GM21786 (cell line): ENCODE measurements around the gene LPP.

Experiments used
- ATAC-seq: cut with Tn5 transposase; IDR thresholded peaks from one replicate; pipeline ENCODE4 v1.9.1; 2021; ENCODE audit not compliant: unreplicated experiment

Gene LPP

DNA sequence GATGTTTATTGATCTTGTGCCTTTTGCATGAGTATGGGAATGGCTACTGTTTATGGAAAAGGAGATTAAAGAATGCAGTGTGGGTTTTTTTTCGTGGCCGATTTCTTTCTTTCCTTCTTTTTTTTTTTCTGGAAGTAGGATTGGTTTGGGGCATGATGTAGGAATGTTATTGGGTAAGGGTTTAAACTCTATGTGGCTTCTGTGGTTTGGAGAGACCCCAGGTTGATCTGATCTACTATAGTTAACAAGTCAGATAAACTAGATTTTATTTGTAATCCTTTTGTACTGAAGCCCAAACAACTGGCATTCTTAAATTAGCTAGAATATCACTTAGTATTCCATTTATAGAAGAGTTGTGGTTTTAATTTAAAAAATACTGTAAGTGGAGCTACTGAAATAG is 304.8 kb downstream of the LPP start:
- ATAC-seq: no peak

DNA sequence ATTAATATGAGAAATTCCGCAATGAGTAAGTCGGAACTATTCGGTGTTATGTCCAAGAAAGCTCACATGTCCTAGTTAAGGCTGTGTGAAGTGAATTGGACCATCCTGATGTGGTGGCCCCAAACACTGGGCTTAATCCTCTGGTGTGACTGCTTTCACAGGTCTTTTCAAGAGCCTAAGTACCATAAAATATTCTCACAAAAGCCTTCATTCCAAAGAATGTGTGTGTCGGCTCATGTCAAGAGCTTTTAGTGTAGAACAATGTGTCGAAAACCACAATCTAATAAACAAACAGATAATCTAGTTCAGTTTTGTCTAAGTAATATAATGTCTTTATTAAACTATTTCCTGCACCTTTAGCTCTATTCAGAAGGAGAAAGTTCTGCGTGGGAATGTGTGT is 311.4 kb downstream of the LPP start:
- ATAC-seq: no peak

DNA sequence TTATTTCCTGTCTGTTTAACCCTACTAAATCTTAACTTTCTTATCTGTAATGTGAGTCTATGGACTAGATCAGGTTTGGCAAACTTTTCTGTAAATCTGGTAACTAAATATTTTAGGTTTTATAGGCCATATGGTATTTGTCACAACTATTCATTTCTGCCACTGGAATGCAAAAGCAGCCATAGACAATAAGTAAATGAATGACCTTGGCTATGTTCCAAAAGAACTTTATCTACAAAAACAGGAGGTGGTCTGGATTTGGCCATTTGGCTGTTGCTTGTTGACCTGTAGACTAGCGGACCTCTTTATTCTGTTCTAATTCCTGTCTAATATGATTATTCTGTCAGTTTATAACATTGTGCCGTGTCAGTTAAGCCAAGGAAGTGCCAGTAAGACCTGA is 314.2 kb downstream of the LPP start:
- ATAC-seq: no peak

DNA sequence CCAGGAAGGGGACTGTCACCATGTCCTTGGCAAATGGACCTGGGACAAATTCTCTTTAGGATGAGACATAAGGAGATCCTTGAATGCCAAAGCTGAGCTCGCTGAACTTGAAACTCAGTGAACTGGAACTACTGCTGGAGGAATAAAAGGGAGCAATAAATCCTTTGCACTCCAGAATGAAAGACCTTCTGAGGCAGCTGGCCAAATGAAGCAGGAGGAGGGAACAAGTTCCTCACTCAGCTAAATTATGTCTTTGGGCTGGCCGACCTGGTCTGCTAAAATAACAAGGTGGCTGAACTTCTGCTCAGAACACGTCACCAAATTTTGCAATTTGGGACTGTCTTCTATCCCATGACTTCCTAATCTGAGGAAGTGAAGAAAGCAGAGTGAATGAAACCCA is 314.7 kb downstream of the LPP start:
- ATAC-seq: no peak

DNA sequence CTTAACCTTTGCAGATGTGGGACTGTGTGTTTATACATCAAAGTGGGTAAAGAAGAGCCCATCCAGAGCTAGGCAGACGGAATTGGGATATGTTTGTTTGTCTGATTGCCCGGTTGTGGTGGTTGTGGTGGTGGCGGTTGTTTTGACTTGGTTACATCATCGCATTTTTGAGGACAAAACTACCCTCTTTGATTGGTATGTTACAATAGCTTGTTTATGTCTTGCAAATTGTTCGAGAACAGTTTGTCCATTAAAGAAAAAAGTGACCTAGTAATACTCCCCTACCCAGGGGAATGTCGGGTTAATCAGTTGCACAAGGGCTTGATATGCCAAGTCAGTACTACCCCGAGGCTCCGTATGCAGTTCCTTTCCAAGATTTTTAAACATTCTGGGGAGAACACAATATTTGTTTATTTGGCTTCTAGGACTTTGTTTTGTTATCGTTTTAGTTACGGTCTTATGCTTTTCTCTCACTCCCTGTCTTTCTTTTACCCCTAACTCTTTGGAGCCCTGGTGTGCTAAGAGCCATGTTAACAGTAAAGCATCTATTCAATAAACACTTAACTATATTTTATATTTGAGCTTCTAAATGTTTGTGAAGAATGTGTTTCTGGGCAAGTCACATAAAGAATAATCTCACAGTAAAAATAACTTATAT is 315.4 kb downstream of the LPP start:
- no peak for ATAC-seq

DNA sequence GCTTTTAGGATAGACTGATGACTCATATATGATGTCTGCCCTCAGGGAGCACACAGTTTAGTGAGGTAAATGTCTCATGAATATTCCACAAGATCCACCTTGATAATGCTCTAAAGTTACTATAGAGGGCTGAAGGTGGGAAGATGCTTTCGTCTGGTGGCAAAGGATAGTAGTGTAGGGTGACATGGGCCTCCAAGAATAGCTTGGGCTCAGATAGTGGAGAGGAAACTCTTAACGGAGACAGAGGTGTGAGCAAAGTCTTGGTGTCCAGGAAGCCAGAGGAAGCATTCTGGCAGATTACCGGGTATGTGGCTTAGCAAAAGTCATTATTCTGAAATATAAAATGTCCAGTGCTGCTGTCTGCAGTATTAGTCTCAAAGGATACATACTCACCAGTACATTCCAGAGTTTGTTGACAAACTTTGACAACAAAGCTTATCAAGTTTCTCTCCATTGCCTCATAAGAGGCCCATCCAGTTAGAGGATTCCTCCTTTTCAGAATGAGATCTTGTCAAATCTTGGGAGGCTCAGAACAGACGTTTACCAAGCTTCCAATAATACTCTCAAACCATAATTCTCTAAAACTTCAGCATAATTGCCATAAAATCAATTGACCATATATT is 316.7 kb downstream of the LPP start:
- no peak for ATAC-seq

DNA sequence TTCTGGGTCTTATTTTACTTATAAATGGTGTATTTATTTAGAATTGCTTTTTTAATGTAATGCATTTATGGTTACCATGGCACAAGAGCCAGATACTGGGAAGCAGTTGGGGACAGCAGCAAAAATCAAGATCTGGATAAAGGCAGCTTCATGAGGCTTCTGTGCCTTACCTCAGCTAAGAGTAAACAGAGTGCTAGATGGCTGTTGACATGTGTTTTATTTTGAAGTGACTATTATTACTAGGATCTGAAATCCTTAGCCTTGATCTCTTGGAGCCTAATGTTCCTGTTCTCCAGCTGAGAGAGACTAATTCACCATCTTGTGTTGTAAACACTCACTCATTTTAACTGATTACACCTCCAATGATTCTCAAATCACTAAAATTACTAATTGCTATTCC is 317.8 kb downstream of the LPP start:
- no peak for ATAC-seq

DNA sequence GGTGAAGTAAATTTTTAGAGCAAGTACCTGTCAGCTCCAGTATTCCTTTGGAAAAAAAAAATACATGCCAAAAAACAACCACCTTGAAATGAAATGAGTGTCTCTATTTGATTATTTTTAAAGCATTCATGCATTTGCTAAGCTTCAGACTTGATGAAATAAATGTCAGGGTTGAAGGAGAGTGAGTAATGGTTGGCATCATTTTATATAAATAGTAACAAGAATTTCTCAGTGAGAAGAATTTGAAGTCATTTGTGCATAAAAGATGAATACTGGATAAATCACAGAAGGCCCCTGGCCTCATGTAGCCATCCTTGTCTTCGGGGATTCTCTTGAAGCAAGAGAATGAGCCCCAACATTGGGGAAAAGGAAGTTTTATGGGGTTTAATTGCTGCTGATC is 318.4 kb downstream of the LPP start:
- no peak for ATAC-seq

DNA sequence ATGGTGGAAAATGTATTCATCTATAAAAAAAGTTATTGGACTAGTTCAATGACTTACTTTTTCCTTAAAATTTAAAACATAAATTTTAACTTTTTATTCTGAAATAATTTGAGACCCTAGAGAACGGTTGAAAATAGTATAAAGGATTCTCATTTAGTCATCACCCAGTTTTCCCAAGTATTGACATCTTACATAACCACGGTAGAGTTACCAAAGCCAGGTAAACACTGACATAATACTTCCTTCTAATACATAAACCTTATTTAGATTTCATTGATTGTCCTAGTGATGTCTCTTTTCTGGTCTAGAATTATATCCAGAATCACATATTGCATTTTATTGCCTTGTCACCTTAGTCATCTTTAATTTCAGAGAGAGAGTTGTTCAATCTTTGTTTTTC is 319.1 kb downstream of the LPP start:
- no peak for ATAC-seq

DNA sequence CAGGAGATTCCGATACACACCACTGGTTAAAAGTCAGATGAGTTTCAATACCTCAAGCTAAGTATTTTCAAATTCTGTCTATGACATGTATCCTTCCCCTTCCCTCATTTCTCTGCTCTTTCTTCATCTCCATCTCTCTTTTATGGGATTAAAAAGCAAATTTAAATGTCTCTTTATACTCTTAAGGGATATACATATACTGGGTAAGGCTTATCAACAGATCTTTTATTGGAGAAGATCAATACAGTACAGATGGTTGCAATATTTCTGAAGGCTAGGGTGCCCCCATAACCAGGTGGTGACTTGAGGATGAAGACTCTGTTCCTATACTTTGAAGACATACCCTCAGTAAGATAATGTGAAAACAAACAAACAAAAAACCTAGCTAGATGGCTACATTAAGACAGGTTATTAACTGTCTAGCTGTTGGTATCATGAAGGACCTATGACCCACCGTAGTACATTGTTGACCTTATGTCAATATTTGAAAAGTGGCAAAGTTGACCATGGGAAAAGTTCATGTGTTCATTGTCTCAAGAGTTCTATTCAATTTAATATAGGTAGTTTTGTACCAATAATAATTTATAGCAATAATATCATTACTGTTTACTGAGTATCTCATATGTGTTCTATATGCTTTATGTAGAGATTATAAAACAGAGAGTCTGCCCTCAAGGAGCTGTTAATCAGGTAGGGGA is 319.8 kb downstream of the LPP start:
- no peak for ATAC-seq

DNA sequence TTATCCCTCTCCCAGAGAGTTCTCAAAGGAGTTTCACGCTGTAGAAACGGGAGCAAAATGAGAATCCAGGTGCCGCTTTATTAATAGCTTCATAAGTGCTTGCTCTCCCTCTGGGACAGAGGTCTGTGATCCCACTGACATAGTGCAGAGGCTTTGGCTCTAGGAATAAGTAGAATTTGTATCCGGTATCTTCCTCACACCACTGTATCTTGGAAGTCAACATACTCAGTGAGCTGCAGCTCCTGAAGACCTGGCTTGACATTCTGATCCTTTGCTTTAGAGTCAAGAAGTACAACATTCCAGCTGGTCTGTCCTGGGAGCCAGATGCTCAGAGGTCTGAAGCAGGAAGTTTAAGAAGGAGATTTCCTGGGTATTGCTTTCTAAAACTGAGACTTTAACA is 323.0 kb downstream of the LPP start:
- ATAC-seq: no peak

DNA sequence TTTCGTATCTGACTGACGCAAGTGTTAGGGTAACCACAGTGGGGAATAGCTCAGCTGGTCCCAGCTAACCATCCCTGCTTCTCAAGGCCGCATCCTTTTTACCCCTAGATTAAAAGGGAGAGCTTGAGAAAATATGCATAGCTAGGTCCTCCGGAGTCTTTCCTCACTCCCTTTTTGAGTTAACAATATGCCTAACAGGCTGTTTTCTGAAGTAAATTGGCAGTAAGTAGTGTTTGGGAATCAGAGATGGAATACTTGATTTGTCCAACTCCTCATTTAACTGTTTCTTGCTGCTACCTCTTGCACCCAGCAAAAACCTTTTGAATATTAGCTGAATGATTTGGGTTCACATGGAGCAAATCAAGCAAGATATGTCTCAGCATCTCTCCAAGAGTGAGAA is 326.1 kb downstream of the LPP start:
- ATAC-seq: no peak

DNA sequence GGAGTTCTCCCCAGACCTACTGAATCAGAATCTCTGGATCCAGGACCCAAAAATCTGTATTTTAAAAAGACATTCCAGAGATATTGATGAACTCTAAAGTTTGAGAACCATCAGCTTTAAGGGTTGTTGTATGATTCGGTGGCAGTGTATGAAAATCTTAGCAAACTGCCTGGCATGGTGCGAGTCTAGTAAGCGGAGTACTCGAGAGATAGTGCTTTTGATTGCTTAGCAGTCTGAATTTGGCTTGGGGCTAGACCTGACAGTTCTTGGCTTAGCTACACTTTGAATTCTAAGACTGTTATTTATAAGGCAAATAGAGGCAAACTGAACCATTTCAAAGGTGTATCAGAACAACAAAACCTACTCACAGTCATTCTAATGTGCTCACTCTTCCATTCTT is 329.0 kb downstream of the LPP start:
- no peak for ATAC-seq

DNA sequence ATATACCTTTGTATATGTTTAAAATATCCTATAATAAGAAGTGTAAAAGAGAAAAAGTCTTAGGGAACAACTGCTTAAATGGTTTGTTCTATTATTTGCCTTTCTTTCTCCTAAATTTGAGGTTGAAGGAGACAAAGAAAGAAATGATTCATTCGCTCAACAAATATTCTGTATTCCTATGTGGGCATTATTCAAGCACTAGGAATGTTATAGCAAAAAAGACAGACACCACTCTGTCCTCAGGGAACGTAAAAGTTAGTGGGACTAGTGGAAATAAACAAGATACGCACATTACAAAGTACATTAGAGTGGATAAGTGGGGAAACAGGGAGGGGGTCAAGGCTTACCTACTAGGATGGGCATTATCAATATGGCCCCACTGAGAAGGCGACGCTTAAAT is 332.2 kb downstream of the LPP start:
- no peak for ATAC-seq

DNA sequence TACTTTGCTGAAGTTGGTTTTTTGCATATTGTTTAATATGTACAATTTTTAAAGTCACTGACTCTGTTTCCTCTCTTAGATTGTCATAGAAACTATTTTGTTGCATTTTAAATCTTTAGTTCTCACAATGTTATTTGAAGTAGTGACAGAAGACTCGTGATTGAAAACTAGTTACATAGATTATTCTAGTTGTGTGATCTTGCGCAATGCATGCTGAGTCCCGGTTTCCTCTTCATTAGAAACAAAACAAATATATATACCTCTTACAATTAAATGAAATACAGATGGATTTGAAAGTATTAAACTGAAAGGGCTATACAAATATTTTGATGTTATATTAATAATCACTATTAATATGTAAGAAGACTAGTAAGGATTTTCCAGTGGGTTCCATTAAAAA is 333.0 kb downstream of the LPP start:
- ATAC-seq: no peak

DNA sequence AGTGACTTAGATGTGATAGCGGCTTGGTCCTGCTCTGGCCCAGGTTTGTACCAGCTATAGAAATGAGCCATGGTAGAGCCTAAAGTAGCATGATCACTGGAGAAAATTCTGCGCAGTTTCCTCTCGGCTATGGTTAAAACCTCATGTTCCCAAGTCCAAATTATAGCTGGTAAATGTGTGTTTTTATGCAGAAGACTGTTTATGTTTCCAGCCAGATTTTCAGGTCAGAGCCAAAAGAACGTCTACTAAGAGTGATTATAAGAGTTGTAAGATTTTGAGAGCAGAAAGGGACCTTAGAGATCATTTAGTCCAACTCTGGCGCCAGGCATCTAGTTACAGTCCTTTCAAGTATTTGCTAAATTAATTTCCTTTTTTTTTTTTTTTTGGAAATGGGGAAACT is 333.7 kb downstream of the LPP start:
- no peak for ATAC-seq

DNA sequence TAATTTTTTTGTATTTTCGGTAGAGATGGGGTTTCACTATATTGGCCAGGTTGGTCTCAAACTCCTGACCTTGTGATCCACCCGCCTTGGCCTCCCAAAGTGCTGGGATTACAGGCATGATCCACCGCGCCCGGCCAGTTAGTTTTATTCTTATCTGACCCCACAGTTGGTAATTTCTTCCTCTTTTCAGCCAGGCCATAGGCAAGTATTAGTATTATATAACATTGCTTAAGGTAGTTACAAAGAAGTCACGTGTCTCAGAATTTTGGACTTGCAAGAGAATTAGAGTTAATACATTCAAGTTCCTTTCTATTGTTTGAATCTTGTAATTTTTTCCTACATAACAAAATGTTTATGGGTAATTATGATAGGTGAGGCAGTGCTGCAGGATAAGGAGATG is 334.8 kb downstream of the LPP start:
- ATAC-seq: no peak

DNA sequence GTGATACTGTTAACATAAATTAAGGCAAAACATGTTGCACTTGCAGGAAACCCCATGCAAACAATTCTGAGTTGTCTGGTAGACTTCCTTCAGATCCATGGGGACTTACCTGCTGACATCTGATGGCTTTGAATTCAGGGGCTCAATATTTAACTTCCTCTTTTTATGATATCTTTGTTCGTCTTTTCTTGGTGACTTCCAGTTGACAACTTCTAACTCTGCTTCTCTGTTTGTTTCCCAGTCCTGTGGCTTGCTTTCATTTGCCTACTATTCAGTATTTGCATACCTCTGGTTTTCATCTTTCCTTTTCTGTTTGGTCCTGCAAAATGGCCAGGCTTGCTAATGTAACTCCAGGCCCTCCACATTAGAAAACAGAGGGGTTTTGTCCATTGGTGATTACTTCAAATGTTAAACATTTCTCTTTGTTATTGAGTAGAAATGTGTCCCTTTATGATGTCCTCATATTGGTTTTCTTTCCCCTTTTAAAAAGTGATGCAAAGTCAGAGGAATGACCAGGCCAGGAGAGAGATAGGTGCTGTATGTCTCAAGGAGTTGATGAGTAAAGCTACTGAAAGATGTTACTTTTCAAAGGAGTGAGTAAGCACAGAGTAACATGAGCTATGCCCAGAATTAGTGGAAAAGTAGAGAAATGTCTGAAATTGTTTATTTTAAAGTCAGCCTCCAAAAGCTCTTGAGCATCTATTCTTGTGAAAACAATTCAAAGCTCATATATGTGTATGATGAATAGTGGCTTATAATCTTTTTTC is 335.9 kb downstream of the LPP start:
- no peak for ATAC-seq

DNA sequence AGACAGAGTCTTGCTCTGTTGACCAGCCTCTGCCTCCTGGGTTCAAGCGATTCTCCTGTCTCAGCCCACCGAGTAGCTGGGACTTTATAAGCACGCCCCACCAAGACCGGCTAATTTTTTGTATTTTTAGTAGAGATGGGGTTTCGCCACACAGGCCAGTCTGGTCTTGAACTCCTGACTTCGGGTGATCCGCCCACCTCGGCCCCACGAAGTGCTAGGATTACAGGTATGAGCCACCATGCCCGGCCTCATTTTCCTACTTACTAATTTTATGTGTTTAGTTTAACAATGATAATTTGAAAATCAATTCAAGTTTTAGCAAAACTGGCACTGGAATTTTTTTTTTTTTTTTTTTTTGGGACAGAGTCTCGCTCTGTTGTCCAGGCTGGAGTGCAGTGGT is 336.5 kb downstream of the LPP start:
- ATAC-seq: no peak

DNA sequence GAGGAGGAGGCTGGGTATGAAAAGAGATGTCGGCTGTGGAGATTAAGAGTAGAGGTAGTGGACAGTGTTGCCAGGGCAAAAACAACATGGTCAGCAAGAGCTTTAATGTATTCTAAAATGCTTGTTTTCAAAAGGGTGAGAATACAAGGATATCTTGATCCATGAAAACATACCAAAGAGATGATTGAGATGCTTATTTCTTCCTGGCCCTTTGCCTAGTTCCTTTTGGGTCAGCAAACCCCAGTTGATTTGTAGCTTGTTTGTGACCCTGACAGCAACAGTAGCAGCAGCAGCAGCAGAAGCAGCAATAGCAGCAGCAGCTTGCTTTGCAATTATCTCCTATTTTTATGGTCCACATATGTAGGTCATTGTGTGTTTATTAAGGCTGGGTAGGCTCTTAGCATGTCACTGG is 337.3 kb downstream of the LPP start:
- ATAC-seq: no peak

DNA sequence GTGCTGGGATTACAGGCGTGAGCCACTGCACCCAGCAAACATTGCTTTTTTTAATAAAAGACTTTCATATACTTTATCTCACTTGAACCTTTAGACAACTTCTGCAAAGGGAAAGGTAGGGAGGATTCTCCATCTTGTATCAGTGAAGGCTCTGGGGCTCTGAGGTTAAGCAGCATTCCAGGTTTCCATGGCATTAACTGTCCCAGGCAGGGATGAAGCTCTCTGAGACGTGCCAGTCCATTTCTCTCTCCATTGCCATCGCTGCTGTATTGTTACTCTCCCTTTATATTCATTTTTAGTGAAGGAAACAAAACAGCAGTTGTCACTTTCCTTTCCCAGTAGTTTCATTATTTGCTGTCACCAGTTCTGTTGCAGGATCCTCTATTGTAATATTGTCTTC is 342.4 kb downstream of the LPP start:
- no peak for ATAC-seq

DNA sequence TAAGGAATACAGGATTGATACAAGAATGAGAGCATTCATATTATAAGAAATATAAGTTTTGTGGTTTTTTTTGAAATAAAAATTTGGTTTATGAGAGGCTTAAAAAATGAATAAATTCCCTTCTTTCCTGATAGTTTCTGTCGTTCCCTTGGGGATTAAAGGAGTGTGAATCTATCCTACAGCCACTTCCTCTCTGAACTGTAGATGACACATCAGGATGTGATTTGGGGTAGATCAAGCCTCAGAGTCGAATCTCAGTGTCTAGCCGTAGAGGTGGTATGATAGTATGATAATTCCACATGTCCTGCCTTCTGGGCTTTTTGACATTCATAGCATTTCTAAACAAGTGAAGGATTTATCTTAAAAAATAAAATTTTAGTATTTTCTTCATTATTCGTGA is 343.1 kb downstream of the LPP start:
- ATAC-seq: no peak
